ENCODE results near the gene TSPAN7.

TSPAN7 gene

DNA sequence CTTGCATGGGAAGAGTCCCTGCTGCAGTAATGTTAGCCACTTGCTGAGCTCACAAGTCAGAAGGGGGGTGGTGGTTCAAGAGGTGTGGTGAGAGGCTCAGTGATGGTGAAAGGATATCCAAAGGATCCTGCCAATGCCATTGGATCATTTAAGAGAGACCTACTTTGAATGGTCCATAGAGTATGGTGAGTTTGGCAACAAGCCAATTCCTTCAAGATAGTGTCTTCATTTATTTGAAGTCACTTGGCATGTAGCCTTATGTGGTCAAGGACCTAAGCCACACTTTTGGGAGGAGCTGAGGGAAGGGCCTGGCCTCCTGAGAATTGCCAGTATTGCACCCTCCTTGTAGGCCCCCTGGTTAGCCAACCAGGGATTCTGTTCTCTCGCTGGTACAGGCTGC is 87.9 kb downstream of the TSPAN7 start:
- DNase-seq (ENCODE audit: low read depth): no peak

DNA sequence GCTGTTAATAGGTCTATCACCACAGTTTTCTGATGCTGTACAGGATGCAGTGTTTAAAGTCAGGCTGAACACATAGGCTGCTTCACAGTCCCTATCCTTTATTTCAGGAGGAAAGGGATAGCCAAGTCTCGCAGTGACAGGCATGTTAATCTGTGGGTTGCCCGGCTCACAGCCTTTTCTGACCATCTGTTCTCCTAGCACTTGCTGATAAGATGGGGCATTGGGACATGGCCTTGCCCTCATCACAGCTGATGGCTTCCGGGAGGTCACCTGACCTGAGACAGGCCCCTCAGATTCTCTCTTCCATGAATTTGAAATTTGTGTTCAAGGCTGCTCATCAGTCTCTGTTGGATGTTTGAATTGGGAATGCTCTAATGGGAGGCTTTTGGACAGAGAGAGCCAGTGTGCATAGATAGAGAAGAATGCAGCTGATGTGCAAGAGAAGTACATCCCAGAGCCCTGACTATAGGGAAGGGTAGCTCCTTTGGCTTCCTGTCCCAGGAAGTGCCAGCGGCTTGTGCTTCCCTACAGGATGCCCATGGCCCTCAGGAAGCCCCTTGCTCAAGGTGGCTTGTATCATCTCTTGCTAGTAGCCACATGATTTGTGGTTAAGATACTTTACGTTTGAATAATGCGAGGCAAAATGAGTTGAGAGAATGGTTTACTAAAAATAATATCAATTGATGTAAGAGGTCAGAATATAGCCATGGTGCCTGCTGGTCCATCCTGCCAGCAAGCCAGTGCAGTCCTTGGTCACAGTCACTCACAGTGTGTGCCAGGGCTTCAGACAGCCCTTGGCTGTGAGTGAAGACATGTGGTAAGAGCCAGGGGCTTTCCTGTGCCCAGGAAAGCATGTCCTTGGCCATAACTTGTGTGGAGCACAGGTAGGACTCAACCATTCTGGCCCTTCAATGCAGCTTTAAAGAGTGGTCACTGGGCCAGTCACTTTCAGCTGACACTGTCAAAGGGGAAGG is 88.6 kb downstream of the TSPAN7 start:
- no peak for DNase-seq (ENCODE audit: low read depth)

DNA sequence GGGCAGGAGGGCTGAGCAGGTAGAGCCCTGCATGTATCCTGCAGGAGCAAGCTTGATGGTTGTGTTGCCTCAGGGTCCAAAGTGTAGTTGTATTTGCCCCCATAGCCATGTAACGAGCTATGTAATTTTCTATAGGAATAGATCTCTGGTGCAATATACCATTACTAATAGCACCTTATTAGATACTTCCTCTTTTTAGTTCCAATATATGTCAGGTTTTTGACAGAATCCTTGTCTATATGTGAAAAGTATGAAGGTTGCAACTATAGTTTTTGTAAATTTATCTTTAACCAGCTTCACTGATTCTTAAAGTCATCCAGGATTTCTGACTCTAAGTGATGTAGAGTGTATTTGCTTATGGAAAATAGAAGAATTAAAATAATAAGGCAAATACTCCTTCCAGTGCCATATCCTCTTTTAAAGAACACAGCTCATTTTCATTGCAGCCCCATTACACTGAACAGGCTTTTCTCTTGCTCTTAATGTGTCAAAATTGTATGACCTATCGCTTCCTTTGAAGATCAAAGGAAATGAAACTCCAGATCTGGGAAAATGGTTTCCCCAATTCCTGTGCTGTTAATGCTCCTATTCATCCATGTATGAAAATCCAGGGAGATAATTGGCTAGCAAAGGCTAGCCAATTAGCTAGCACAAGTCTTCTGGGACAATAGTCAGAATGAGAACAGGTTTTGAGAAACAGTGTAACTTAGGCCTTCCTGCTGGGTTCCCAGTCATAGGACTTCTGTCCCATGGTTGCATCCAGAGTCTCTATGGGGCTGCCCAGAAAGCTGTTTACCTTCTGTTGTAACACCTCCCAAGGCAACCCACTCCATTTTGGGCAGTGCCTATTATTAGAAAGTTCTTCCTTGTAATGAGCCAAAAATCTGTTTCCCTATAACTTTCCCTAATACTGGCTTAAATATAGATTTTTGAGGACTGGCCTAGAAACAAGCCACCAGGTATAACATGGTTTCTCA is 90.6 kb downstream of the TSPAN7 start:
- no peak for DNase-seq (ENCODE audit: low read depth)

DNA sequence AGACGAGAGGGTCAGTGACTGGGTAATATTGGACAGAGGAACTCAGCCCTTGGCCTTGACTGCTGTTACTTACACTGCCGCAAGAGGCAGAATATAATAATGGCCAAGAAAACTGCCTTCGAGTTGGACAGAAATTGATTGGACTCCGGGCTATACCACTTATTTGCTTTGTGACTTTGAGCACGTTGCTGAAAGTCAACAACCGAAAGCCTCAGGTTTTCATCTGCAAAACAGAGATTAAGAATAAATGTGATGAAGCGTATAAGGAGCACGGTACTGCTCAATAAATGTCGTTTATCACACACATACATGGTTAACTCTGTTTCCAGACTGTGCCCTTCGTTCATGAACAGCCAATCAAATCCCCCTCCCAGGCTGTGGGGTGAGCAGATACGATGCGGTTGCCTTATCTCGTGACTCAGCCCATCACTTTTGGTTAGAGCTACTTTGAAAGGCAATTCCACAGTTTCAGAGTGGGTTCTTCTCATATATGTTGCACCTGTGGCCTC is 91.6 kb downstream of the TSPAN7 start:
- DNase-seq (ENCODE audit: low read depth): no peak

DNA sequence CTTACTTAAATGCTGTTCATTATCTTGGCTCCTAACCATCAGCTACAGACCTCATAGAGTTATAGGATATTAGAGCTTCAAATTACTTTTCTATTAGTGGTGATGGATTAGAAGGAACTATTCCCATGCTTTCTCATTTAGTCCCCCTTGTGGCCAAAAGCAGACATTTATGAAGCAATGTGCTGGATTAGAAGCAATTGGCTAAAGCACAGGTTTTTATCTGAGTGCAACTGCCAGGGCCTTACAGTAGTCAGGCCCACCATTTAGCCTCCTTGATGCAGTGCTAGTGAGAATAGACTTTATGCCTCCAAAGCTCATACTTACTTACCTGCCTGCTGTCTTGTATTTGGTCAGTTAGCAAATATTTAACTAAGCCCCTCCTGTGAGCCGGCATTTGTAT is 93.0 kb downstream of the TSPAN7 start:
- DNase-seq (ENCODE audit: low read depth): no peak

DNA sequence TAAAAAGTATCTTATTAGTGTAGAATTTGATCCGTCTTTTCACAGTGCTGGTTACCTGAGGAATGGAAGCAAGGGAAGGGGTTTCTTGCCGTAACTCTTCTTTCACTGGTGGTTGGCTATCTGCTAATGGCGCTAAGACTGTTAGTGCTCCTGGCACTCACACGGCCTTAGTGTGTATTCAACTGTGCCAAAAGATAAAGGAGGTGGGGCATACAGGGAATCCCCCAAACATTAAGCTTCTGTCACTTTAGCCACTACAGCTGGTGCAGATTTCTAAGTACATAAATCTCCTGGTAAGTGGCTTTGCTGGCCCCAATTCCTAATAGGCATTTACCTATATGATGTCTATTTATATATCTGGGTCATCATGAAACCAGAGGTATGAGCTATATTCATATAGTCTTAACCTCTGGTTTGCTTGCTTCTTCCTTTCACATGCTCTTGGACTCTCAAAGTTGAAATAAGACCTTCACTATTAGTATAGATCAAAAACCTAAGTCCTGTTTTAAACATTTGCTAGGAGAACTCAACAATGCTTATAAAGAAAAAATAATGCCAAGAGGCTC is 95.1 kb downstream of the TSPAN7 start:
- no peak for DNase-seq (ENCODE audit: low read depth)

DNA sequence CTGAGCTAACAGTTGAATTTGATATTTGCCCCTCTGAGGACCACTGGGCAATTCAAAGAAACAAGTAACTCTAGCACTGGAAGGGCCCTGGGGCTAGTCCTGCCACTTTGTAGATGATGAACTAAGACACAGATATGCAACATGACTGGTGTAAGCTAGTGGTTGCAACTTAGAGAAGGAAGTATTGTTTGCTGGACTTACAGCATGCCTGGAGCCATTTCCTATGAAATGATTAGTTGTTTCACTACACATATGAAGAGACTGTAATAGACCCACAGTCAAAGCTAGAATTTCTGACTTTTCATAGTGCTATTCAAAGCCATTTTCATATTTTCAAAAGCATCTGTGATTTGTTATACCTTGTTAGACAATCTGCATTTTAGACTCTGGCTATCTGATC is 96.2 kb downstream of the TSPAN7 start:
- DNase-seq (ENCODE audit: low read depth): no peak

DNA sequence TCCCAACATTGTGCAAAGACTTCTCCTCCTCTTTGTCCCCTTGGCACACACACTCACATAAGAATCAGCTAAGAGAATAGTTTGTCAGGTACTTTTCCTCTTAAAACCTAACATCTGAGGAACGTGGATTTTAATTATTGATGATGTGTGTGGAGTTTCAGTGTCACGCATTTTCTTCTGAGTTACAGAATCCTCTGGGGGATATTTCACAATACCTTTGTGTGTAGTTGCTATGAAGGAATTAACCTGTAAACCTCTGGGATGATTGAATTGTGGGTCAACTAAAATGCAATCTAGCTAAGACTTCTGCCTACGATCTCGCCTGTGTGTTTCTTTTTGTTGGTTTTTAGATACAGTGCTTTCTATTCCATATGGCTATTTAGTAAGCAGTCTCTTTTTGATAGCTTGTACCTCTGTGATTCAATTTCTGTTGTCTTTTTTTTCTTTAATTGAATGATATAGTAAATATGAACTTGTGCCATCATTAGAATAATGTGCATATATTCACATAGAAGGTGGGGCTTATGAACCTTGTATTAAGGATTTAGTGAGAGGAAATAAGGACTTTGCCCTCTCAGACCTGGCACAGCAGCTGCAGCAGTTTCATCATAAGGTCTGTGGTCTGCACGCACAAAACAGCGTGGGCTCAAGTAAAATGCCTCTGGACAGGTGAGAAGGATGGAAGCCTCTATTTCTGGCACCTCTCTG is 99.2 kb downstream of the TSPAN7 start:
- no peak for DNase-seq (ENCODE audit: low read depth)

DNA sequence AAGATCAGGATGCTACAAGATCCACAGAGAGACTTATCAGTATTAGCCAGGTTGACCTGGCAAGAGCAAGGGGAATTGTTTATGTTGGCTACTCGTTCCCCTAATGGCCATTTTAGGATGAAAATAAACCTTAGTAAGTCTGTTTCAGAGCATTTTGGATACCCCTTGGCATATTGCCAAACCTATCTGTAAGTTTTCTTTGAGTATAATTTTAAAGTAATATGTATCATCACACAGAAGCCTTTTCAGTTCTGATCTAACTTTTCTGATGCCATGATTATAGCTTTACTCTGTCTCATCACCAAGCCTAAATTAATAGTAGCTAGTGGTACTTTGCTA is 99.7 kb downstream of the TSPAN7 start:
- DNase-seq (ENCODE audit: low read depth): no peak

DNA sequence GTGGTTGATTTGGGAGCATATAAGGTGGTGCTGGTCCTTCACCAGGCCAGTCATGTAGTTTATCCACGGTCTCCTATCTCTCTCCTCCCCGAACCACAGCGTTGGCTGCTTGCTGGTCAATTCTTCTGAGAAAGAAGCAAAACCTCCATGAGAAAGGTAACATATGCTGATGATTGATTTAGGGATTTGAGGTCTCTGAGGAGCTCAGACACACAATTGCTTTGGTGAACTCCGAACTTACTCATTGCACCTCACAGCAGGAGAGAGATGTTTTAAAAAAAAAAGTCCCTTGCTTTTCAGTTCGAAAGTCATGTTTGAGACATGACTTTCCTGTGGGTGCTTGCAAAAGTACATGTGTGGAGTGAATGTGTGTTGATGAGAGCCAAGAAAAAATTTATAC is 100.2 kb downstream of the TSPAN7 start:
- DNase-seq (ENCODE audit: low read depth): no peak

DNA sequence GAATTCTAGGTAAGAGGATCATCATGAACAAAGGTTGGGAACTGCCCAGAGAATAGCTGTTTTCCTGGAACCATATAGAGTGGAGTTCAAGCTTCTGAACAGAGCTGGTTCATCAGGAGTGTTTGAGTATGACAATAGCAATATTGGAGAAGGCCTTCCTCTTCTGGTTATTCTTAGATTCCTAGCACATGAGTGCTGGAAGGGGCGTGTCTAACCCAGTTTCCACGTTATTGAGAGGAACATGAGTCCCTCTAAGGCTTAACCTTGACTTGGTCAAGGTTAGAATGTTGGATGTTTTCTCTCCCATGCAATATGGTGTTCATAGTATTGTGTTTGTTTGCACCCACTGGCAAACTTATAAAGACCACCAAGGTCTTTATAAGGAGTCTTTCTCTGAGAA is 101.3 kb downstream of the TSPAN7 start:
- DNase-seq (ENCODE audit: low read depth): no peak

DNA sequence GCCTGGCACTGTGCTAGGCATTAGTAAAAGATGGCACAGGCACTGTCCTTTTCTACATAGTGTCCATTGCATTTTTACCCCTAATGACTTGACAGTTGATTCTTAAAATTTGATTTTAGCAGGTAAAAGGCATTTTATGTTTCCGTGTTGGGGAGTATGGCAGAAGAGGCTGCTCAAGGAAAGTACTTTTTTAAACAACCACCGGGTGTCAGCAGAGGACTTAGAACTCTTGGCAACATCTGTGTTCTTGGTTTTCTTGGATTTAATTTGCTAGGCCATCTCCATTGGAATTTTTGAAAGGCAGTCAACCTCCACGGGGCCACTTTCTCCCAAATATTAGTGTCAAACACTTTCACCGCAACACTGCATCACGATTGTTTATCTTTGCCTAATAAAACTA is 102.9 kb downstream of the TSPAN7 start:
- DNase-seq (ENCODE audit: low read depth): no peak

DNA sequence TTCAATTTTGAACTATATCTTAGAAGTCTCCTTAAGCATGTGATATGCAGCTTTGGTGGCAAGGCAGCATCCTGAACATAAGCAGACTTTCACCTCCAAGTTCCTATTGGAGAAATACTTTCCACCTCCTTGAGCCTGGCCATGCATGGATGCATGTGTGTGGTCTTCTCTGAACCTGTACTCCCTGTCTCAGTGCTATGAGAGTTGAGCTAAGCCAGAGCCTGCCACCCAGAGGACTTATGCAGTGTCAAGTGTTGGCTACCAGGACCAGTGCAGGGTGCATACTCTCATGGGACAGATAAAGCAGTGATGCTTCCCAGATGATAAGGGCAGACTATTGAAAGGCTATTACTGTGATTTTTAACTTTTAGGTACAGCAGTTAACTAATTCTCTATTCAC is 105.6 kb downstream of the TSPAN7 start:
- no peak for DNase-seq (ENCODE audit: low read depth)

DNA sequence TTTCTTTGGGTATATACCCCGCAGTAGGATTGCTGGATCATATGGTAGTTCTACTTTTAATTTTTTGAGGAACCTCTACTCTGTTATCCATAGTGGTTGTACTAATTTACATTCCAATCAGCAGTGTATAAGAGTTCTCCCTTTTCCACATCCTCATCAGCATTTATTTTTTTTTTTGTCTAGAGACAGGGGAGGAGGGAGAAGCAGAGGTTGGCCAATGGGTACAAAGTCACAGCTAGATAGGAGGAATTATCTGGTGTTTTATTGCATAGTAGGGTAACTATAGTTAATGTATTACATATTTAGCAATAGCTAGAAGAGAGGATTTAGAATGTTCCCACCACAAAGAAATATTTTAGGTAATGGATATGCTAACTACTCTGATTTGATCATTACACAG is 107.4 kb downstream of the TSPAN7 start:
- no peak for DNase-seq (ENCODE audit: low read depth)

DNA sequence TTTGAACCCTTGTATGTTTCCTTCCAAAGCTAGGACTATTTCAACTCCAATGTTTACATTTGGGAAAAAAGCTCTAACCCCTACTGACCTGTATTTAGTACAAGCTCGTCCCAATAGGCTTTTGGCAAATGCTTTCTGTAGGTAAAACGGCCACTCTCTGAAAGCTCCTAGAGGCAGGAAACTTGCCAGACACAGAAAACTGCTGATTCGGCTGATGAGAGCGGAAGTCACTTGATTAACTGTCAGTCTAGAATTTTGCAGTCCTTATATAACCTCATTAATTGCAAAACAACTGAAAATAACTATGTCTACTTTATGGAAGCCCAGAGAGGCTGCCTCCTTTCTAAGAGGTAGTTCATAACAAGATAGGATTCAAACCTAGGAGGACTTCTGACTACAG is 108.1 kb downstream of the TSPAN7 start:
- no peak for DNase-seq (ENCODE audit: low read depth)

DNA sequence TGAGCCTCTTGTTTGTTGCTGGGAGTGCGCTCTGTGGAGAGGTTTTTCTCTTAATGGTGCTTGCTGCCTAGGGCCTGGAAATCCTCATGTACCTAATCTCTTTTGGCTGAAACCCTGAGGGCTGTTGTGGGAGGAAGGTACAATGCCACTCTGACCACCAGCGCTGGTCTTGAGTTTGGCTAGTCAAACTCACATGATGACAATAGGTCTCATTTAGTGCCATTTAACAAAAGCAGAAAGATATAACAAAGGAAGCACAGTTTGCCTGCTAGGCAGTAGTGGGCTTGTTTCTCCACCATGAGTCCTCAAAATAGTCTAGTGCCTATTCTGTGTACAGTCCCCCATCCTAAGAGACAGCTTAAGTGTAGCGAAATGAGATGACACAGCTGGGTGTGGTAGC is 111.3 kb downstream of the TSPAN7 start:
- DNase-seq (ENCODE audit: low read depth): no peak

DNA sequence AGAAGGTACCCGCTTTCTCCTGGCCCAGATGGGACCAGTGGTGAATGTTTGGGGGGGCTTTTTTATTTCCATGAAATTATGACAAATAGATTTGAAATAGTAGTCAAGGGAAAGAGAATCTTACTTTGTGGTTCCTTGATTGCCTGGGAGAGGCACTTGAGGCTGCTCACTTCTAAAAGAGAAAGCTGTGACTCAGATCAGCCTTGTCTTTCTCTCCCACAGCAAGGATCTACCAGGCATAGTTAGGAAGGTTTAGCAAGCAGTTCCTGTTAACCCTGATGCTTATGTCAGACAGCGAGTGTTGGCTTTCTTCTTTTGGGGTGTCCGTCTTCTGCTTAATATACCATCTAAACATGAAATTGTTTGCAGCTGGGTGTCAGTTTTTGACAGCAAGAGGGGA is 114.5 kb downstream of the TSPAN7 start:
- DNase-seq (ENCODE audit: low read depth): no peak

DNA sequence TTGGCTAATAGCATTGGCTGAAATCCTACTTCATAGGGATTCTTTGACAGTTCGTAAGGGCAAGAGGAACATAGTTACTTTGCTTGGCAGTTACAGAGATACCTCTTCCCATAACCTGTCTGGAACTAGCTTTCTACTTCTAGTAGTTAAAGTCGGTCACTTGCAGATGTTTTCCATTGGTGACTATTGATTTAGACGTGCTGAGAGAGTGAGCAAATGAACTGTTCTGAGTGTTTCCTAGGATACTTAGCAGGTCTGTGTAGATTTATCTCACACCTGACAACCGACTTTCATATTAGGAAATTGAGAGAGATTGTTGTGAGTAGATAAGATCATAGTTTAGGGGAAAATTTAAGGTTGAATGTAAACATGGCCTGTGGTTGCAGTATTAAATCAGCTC is 116.8 kb downstream of the TSPAN7 start:
- no peak for DNase-seq (ENCODE audit: low read depth)

DNA sequence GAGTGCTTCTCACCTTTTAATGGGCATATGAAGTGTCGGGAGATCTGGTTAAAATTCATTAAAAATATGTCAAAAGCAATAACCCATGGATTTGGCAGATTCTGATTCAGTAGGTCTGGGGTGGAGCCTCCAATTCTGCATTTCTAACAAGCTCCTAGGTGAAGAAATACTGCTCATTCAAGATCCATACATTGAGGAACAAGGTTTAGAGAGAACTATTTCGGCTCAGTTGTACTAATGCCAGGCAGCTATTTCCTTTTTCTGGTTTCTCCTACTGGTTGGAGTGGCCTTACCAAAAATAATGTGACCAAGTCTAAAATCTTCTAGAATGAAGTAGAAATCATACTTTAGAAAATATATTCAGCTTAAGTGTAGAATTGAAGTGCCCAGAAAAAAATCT is 117.5 kb downstream of the TSPAN7 start:
- no peak for DNase-seq (ENCODE audit: low read depth)

DNA sequence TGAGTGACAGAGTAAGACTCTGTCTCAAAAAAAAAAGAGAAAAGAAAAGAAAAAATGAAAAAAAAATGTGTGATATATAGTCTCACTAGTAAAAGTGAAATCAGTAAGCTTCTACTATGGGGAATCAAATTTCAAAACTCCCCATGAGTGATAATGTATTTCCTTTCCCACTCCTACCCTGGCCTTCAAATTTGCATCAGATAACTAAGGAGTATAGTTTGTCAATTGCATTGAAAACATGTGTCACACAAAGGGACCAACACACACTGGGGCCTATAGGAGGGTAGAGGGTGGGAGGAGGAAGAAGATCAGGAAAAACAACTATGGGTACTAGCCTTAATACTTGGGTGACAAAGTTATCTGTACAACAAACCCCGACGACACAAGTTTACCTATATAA is 118.4 kb downstream of the TSPAN7 start:
- no peak for DNase-seq (ENCODE audit: low read depth)

DNA sequence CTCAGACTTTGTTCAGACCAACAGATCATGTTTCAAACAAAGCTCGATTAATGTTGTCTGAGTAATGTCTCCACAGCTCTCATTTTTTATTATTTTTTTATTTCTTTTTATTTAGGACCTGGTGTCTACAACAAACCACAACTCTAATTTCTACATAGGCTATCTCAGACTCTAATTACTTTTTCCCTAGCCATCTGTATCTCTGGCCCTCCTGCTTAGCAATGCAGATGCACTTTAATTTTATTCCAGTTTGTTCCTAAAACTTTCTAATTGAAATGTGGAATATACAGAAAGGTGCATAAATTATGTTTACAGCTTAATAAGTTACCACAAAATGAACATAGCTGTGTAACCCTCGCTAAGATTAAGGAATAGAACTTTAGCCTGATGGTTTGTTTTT is 120.8 kb downstream of the TSPAN7 start:
- no peak for DNase-seq (ENCODE audit: low read depth)

DNA sequence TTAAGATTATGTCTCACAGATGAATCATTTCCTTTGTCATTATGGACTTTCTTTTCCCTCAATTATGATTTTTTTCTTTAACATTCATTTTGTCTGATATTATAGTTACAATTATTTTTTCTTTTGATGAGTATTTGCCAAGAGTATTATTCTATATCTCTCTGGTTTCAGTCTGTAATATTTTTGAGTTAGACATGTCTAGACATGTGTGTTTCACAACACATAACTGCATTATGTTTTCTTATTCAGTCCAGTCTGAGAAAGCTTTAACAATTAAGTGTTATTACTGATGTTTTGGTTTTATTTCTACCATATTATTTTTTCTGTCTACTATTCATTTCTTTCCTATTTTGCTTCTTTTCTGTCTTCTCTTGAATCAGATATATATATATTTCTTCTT is 131.6 kb downstream of the TSPAN7 start:
- no peak for DNase-seq (ENCODE audit: low read depth)

Measured in T-helper 22 cell (primary cell).